Stimulated activated naive CD8-positive, alpha-beta T cell treated with anti-CD3 and anti-CD28 coated beads, Interleukin-15, amount 100 ng/mL, for 72 hours (primary cell): Measurements from ENCODE around the gene FAR2.

ENCODE experiments used
- ATAC-seq: fragments of 150-1000 bp; cut with Tn5 transposase; 2 replicates; pipeline ENCODE4 v1.10.0; 2021; ENCODE audit warnings: mild to moderate bottlenecking, moderate library complexity
- DNase-seq, 2 donors: peaks; one replicate each; pipeline ENCODE4 v3.0.0; 2021 to 2022
- H3K27ac Mint-ChIP-seq, 2 donors: one replicate each; pipeline ENCODE4 v1.8.0; 2022; ENCODE audit warnings: mild to moderate bottlenecking in 2 of 2, mixed read lengths in 2 of 2, moderate library complexity in 2 of 2
- H3K27me3 Mint-ChIP-seq: one replicate; pipeline ENCODE4 v1.8.0; 2022; ENCODE audit warnings: mixed read lengths
- H3K4me1 Mint-ChIP-seq: one replicate; pipeline ENCODE4 v1.8.0; 2022; ENCODE audit warnings: mild to moderate bottlenecking, mixed read lengths
- H3K4me3 Mint-ChIP-seq, 2 donors: one replicate each; pipeline ENCODE4 v1.8.0; 2022; ENCODE audit warnings: mild to moderate bottlenecking in 2 of 2, mixed read lengths in 2 of 2, moderate library complexity in 1 of 2
- H3K9me3 Mint-ChIP-seq, 2 donors: one replicate each; pipeline ENCODE4 v1.8.0; 2022; ENCODE audit warnings: mixed read lengths in 2 of 2

Gene FAR2

DNA sequence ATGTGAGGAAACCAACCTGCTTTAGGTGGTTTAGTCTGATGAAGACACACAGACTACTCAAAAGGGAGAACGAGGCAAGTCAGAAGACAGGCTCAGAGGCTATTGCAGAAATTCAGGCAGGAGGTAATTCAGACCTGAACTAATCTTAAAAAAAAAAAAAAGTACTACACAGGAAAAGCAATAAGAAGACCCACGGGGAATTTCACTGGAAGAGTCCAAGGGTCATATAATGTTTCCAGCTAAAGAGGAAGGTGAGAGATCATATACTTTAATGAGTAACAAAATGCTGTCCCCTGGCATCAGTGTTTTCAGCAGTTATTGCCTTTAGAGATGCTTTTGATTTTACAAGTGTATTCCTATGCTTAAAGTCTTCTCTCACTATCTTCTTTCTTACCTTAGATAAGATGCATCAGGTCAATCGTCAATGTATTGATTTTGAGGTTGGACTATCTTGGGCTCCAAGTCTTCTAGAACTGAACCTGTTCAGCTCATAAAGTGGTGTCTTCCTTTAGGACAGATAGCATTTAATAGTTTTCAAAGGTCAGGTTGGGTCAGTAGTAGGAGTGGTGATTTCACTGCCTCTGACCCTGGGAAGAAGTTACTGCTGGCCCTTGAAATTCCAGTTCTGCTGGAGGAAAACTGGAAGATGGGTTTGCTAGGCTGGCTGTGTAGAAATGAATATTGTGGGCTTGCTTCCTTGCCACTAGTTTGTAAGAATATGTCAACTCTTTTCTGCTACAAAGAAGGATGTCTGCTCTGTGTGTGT is 60.0 kb downstream of the FAR2 start:
- Mint-ChIP-seq H3K27me3 (no peaks in the 10 kb centered on the region), H3K27ac (no peak overlapping the region), H3K4me1 (no peaks in the 10 kb centered on the region), H3K9me3 (peaks cover 5 to 7% of the 10 kb centered on the region in 2 donors), H3K4me3 (no peak overlapping the region)
- ATAC-seq (no peak), DNase-seq (no peak)

GRCh38 chr12:29211696-29212095 is 62.6 kb downstream of the FAR2 start:
- no peak for DNase-seq
- no peak overlapping the region for H3K4me3 Mint-ChIP-seq

GRCh38 chr12:29212682-29213403 is 63.8 kb downstream of the FAR2 start:
- no peaks in the 10 kb centered on the region for H3K27me3 Mint-ChIP-seq
- no peak overlapping the region for H3K4me3 Mint-ChIP-seq
- H3K9me3 Mint-ChIP-seq = no peaks in the 10 kb centered on the region
- DNase-seq (no peak), ATAC-seq (no peak)
- H3K27ac Mint-ChIP-seq = no peak overlapping the region
- H3K4me1 Mint-ChIP-seq = no peaks in the 10 kb centered on the region

More at GRCh38 chr12:29211696-29212095, 62.6 kb downstream of the FAR2 start:
- H3K9me3 Mint-ChIP-seq = no peaks in the 10 kb centered on the region
- H3K4me1 Mint-ChIP-seq = no peaks in the 10 kb centered on the region
- ATAC-seq = no peak
- no peaks in the 10 kb centered on the region for H3K27me3 Mint-ChIP-seq
- H3K27ac Mint-ChIP-seq = no peak overlapping the region

DNA sequence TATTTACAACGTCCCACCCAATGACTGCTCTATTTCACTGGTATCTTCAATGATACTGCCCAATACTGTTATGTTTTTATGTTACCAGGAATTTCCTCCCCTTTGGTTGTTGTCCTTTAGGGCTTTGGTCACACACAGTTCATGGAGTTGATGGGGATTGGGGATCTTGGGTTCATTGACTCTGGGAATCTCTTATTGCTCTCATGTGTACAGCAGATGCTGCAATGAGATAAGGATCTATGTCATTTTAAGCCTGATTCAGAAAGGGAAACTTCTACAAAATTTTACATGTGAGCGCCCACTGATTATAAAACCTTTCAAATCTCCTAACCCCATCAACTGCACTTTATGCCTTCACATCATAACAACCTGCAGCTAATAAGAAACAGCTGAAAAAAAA is 67.2 kb downstream of the FAR2 start:
- no peaks in the 10 kb centered on the region for H3K4me1 Mint-ChIP-seq
- DNase-seq (no peak), ATAC-seq (no peak)
- no peak overlapping the region for H3K27ac Mint-ChIP-seq
- H3K4me3 Mint-ChIP-seq = no peak overlapping the region
- peaks cover 0 to 6% of the 10 kb centered on the region in 2 donors for H3K9me3 Mint-ChIP-seq
- H3K27me3 Mint-ChIP-seq = no peaks in the 10 kb centered on the region

DNA sequence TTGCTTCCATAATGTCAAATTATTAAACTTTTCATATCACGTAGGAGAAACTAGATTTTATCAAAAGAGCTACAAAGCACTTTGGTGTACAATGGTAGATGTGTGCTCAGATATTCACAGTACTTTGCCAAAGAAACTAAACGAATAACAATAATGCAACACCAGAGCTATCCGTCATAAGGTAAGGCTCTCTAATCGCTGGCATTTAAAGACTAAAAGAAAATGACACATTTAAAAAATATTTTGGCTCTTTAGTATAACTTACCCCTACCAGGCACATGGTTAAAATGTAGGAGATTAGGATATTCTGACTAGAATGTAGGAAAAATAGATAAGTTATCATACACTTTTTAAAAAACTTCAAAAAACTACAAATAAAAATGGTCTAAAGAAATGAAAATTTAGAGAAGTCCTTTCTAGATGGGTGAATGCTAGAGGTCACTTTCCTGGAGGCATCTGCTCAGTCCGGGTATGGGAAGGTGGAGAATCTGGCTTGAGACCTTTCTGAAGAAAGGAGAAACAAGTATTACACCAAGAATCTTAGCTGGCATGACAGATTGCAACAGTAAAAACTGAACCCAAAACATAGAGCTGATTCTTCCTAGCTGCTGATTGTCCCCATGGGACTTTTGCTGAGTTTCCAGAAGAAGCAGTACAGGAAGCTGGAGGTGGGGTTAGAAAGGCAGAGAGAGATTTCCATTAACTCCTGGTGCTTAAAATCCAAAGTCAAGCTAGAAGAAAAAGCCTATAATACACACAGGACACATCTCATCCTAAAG is 67.9 kb downstream of the FAR2 start:
- Mint-ChIP-seq H3K4me3 (no peak overlapping the region), H3K27me3 (no peaks in the 10 kb centered on the region), H3K27ac (no peak overlapping the region), H3K9me3 (peaks cover 0 to 12% of the 10 kb centered on the region in 2 donors), H3K4me1 (no peaks in the 10 kb centered on the region)
- DNase-seq (no peak), ATAC-seq (no peak)

GRCh38 chr12:29220632-29221336 is 71.7 kb downstream of the FAR2 start:
- peaks cover 5 to 17% of the 10 kb centered on the region in 2 donors for H3K9me3 Mint-ChIP-seq
- ATAC-seq (no peak), DNase-seq (no peak)

GRCh38 chr12:29222200-29222599 is 73.1 kb downstream of the FAR2 start:
- Mint-ChIP-seq H3K4me3 (no peak overlapping the region), H3K4me1 (no peaks in the 10 kb centered on the region), H3K27me3 (no peaks in the 10 kb centered on the region), H3K27ac (no peak overlapping the region), H3K9me3 (peaks cover 5 to 17% of the 10 kb centered on the region in 2 donors)
- no peak for ATAC-seq
- DNase-seq = no peak

More at GRCh38 chr12:29220632-29221336, 71.7 kb downstream of the FAR2 start:
- Mint-ChIP-seq H3K4me3 (no peak overlapping the region), H3K27me3 (no peaks in the 10 kb centered on the region), H3K4me1 (no peaks in the 10 kb centered on the region), H3K27ac (no peak overlapping the region)

GRCh38 chr12:29223426-29223825 is 74.3 kb downstream of the FAR2 start:
- ATAC-seq = no peak
- Mint-ChIP-seq H3K27ac (no peak overlapping the region), H3K4me3 (no peak overlapping the region), H3K4me1 (no peaks in the 10 kb centered on the region), H3K9me3 (peaks cover 5 to 17% of the 10 kb centered on the region in 2 donors), H3K27me3 (no peaks in the 10 kb centered on the region)
- no peak for DNase-seq

- Mint-ChIP-seq H3K9me3 (peaks cover 5 to 17% of the 10 kb centered on the region in 2 donors), H3K4me1 (no peaks in the 10 kb centered on the region), H3K27ac (no peak overlapping the region), H3K27me3 (no peaks in the 10 kb centered on the region), H3K4me3 (no peak overlapping the region)
- DNase-seq (no peak), ATAC-seq (no peak)
Observed at GRCh38 chr12:29223956-29224543, 75.0 kb downstream of the FAR2 start.

GRCh38 chr12:29224572-29224971 is 75.5 kb downstream of the FAR2 start:
- no peaks in the 10 kb centered on the region for H3K4me1 Mint-ChIP-seq
- H3K9me3 Mint-ChIP-seq = peaks cover 5 to 17% of the 10 kb centered on the region in 2 donors
- no peak for DNase-seq
- ATAC-seq = no peak
- H3K27me3 Mint-ChIP-seq = no peaks in the 10 kb centered on the region
- no peak overlapping the region for H3K27ac Mint-ChIP-seq
- no peak overlapping the region for H3K4me3 Mint-ChIP-seq

DNA sequence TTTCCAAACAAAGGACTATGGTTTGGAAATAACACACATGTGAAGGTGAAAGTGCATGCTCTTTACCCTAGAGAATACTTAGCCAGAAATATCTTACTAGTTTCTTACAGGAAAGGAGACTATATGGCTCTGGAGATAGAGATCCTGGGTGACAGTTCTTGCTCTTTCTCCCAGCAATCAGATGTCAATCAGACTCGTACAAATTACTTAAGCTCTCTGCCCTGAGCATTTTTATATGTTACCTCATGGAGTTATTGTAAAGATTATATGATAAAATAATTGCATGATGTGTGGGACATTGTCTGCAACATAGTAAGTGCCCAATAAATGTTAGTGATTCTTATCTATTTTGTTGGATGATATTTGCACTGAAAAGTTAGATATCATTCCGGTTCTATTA is 76.8 kb downstream of the FAR2 start:
- Mint-ChIP-seq H3K4me1 (no peaks in the 10 kb centered on the region), H3K27me3 (no peaks in the 10 kb centered on the region), H3K9me3 (peaks cover 5 to 16% of the 10 kb centered on the region in 2 donors), H3K4me3 (no peak overlapping the region), H3K27ac (no peak overlapping the region)
- no peak for ATAC-seq
- DNase-seq = no peak

GRCh38 chr12:29226616-29227015 is 77.5 kb downstream of the FAR2 start:
- DNase-seq = no peak
- no peaks in the 10 kb centered on the region for H3K27me3 Mint-ChIP-seq
- no peaks in the 10 kb centered on the region for H3K4me1 Mint-ChIP-seq
- peaks cover 5 to 8% of the 10 kb centered on the region in 2 donors for H3K9me3 Mint-ChIP-seq
- H3K27ac Mint-ChIP-seq = no peak overlapping the region
- ATAC-seq = no peak
- no peak overlapping the region for H3K4me3 Mint-ChIP-seq

DNA sequence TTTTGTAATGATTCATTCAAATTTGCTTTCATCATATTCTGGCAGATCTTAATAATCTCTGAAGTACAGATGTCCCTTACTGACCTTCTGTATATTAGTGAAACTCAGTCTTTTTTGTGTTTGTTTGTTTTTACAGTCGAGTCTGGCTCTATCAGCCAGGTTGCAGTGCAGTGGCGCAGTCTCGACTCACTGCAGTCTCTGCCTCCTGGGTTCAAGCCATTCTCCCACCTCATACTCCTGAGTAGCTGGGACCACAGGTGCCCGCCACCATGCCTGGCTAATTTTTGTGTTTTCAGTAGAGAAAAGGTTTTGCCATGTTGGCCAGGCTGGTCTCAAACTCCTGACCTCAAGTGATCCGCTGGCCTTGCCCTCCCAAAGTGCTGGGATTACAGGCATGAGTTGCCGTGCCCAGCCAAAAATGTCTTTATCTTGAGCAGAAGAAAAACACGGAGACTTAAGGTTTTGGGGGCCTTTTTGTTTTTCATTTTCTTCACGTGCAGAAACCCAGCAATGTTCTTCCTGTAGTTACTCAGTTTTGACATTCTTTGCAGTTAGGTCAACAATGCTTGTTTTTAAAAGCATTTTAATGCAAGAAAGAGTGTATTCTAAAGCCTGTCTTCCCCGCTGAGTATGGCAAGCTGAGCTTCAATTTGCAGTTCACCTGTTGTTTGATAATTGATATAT is 79.5 kb downstream of the FAR2 start:
- Mint-ChIP-seq H3K27ac (no peak overlapping the region), H3K4me1 (no peaks in the 10 kb centered on the region), H3K9me3 (no peaks in the 10 kb centered on the region), H3K27me3 (no peaks in the 10 kb centered on the region), H3K4me3 (no peak overlapping the region)
- DNase-seq = no peak
- ATAC-seq = no peak

DNA sequence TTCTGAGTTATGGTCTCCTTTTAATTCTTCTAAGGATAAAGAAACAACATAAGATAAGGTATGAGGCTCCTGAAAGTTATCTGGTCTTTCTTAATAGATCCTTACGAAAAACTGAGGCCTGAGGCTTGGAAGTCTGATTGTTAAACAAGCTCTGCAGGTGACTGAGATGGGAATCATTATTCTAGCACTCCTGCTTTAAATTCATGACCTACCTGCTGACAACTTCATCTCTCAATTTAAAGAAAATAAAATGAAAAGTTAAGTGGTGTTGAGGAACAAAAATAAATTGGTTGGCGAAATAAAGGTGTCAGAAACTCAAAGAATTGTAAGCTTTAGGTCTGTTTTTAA is 80.1 kb downstream of the FAR2 start:
- DNase-seq = no peak
- no peaks in the 10 kb centered on the region for H3K4me1 Mint-ChIP-seq
- H3K27me3 Mint-ChIP-seq = no peaks in the 10 kb centered on the region
- H3K27ac Mint-ChIP-seq = no peak overlapping the region
- no peaks in the 10 kb centered on the region for H3K9me3 Mint-ChIP-seq
- no peak for ATAC-seq
- H3K4me3 Mint-ChIP-seq = no peak overlapping the region

DNA sequence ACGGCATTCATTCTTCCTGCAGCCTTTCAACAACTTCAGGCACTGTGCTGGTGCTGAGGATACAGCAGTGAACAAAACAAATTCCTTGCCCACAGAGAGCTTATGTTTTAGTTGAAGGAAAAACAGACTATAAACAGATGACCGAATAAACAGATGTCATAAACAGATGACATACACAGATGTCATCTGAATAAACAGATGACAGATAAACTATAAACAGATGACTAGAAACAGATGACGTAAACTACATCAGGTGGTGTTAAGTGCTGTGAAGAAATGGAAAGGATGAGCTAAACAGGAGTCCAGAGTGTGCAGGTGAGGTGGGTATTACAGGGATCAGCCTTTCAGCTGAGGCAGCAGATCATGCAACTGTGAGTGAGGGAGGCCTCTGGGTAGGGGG is 80.9 kb downstream of the FAR2 start:
- no peak overlapping the region for H3K27ac Mint-ChIP-seq
- no peak for ATAC-seq
- no peaks in the 10 kb centered on the region for H3K27me3 Mint-ChIP-seq
- H3K4me3 Mint-ChIP-seq = no peak overlapping the region
- no peak for DNase-seq
- H3K4me1 Mint-ChIP-seq = no peaks in the 10 kb centered on the region
- H3K9me3 Mint-ChIP-seq = no peaks in the 10 kb centered on the region
